Gastrocnemius medialis (tissue), 4 donors: Measurements from ENCODE around the gene PNMT. TPM values are rescaled to one million over a fixed set of nuclear protein-coding genes. Genes with fewer than 3 reads are reported as not detected.

Experiments used
- ATAC-seq, 2 donors: fragments of 150-250 bp; one replicate each; pipeline ENCODE4 v1.9.1; 2016
- DNase-seq, 2 donors: peaks; one replicate each; pipeline ENCODE4 v3.0.0-alpha.2; 2019
- H3K27ac ChIP-seq, 4 donors: fragments of 200-600 bp; sonication (generic); 1 replicate in 1 of 4; 2 replicates in 3 of 4; pipeline ENCODE4 v1.5.1; 2016 to 2018; ENCODE audit warnings: mild to moderate bottlenecking in 2 of 4, moderate library complexity in 1 of 4
- H3K27me3 ChIP-seq, 3 donors: fragments of 200-600 bp; sonication (generic) in 2 of 3; 1 replicate in 1 of 3; 2 replicates in 2 of 3; pipeline versions ENCODE4 v1.5.1 to v1.6.0; 2016 to 2019; ENCODE audit warnings: mild to moderate bottlenecking in 1 of 3, moderate library complexity in 1 of 3
- H3K36me3 ChIP-seq, 2 donors: fragments of 200-600 bp; sonication (generic) in 1 of 2; one replicate each; pipeline ENCODE4 v1.5.1; 2017 to 2018
- H3K4me1 ChIP-seq, 2 donors: fragments of 200-600 bp; sonication (generic) in 1 of 2; one replicate each; pipeline ENCODE4 v1.5.1; 2016 to 2017; ENCODE audit warnings: mild to moderate bottlenecking in 2 of 2
- H3K4me3 ChIP-seq, 4 donors: fragments of 200-600 bp; sonication (generic) in 3 of 4; 1 replicate in 1 of 4; 2 replicates in 3 of 4; pipeline ENCODE4 v1.5.1; 2016 to 2019; ENCODE audit warnings: mild to moderate bottlenecking in 2 of 4
- H3K9me3 ChIP-seq, 3 donors: fragments of 200-600 bp; sonication (generic) in 2 of 3; 1 replicate in 1 of 3; 2 replicates in 2 of 3; pipeline ENCODE4 v1.5.1; 2016 to 2019
- CTCF ChIP-seq, 5 experiments: fragments of 450-650 bp in 3 of 5; fragments of 200-600 bp in 2 of 5; sonication (generic) in 2 of 5; IDR thresholded peaks in 4 of 5; conservative IDR thresholded peaks in 1 of 5; 1 replicate in 4 of 5; 2 replicates in 1 of 5; pipeline ENCODE4 v1.5.1; 2016 to 2019; ENCODE audit warnings: antibody characterized with exemption in 5 of 5, mild to moderate bottlenecking in 3 of 5, moderate library complexity in 3 of 5
- POLR2A ChIP-seq, 2 donors: fragments of 450-650 bp; IDR thresholded peaks; one replicate each; pipeline ENCODE4 v1.6.1; 2017; ENCODE audit warnings: antibody characterized with exemption in 2 of 2, mild to moderate bottlenecking in 2 of 2, moderate library complexity in 2 of 2
- in situ Hi-C, 4 donors: fragments of 200-750 bp; cut with MboI; loops; one replicate each; pipeline versions ENCODE4 v1.15.0 to v1.8.0; 2017; ENCODE audit warnings: low sequenced_read_pairs in 4 of 4
- intact Hi-C: fragments of 100-400 bp; cut with DNase I; formaldehyde crosslinking; loops from one replicate; pipeline ENCODE4 v1.15.1; 2023; ENCODE audit warnings: low total_unique reads
- total RNA-seq, 4 donors: library from RNA; depleted of rRNA; stranded (reverse); fragments of >200 nt; gene quantifications; one replicate each; pipeline versions ENCODE4 v1.1.0 to v1.2.3, GENCODE V29; 2016

PNMT gene
- total RNA-seq, 4 donors from 2014 or later = 2.0 to 11.8 (median 7.1) TPM

GRCh38 chr17:39678340-39679116, 10.3 kb downstream of the PNMT start:
- in situ Hi-C loops = no loop called here
- DNase-seq (peak in 1 of 2 donors; percentile 22), ATAC-seq (no peak)
- H3K27me3 ChIP-seq = no peaks in the 10 kb centered on the region
- H3K4me1 ChIP-seq = peaks cover 46 to 52% of the 10 kb centered on the region in 2 donors
- intact Hi-C loops = loop anchor here (5.0 kb wide), 2 partner anchors 54 to 249 kb away; partner anchors contain the start of genes LRRC3C, MIEN1 and ORMDL3
- no peak overlapping the region for H3K4me3 ChIP-seq
- H3K9me3 ChIP-seq = no peaks in the 10 kb centered on the region
- H3K36me3 ChIP-seq = peaks cover 0 to 5% of the 10 kb centered on the region in 2 donors
- TF ChIP-seq CTCF (IDR thresholded peaks at IDR 0.05 in 4 of 5, conservative IDR thresholded peaks at IDR 0.05 in 1 of 5) = no peak
- TF ChIP-seq POLR2A (IDR thresholded peaks at IDR 0.05) = no peak
- peak overlapping the region; percentile 92 to 97 (median 94) for H3K27ac ChIP-seq

GRCh38 chr17:39679521-39680192, 11.4 kb downstream of the PNMT start:
- ATAC-seq (no peak), DNase-seq (no peak)
- Histone ChIP-seq H3K4me1 (peaks cover 46 to 50% of the 10 kb centered on the region in 2 donors), H3K36me3 (peaks cover 0 to 5% of the 10 kb centered on the region in 2 donors), H3K27me3 (no peaks in the 10 kb centered on the region), H3K4me3 (no peak overlapping the region), H3K9me3 (no peaks in the 10 kb centered on the region), H3K27ac (peak overlapping the region; percentile 92 to 97 (median 94))
- no peak for TF ChIP-seq POLR2A (IDR thresholded peaks at IDR 0.05)
- in situ Hi-C loops (no loop called here), intact Hi-C loops (loop anchor here (5.0 kb wide), 2 partner anchors 53 to 248 kb away; partner anchors contain the start of genes LRRC3C, MIEN1 and ORMDL3)

GRCh38 chr17:39683295-39683939, 15.2 kb downstream of the PNMT start:
- no peak for DNase-seq
- Histone ChIP-seq H3K4me3 (no peak overlapping the region), H3K4me1 (peaks cover 27% of the 10 kb centered on the region in 2 donors), H3K27ac (no peak overlapping the region), H3K27me3 (no peaks in the 10 kb centered on the region), H3K9me3 (no peaks in the 10 kb centered on the region), H3K36me3 (peaks cover 0 to 5% of the 10 kb centered on the region in 2 donors)
- ATAC-seq = no peak
- in situ Hi-C loops (no loop called here), intact Hi-C loops (no loop called here)
- TF ChIP-seq CTCF (IDR thresholded peaks at IDR 0.05 in 4 of 5, conservative IDR thresholded peaks at IDR 0.05 in 1 of 5) (no peak), POLR2A (IDR thresholded peaks at IDR 0.05) (no peak)

GRCh38 chr17:39684369-39685192, 16.3 kb downstream of the PNMT start:
- no peak for TF ChIP-seq CTCF (IDR thresholded peaks at IDR 0.05 in 4 of 5, conservative IDR thresholded peaks at IDR 0.05 in 1 of 5)
- TF ChIP-seq POLR2A (IDR thresholded peaks at IDR 0.05) = no peak
- no peak overlapping the region for H3K27ac ChIP-seq
- ATAC-seq (no peak), DNase-seq (no peak)
- intact Hi-C loops = no loop called here
- peaks cover 18 to 22% of the 10 kb centered on the region in 2 donors for H3K4me1 ChIP-seq
- peaks cover 0 to 5% of the 10 kb centered on the region in 2 donors for H3K36me3 ChIP-seq
- no peaks in the 10 kb centered on the region for H3K27me3 ChIP-seq
- no peaks in the 10 kb centered on the region for H3K9me3 ChIP-seq
- in situ Hi-C loops = no loop called here
- no peak overlapping the region for H3K4me3 ChIP-seq
